ENCODE data around the gene SLC4A2. TPM values are rescaled to one million over a fixed set of nuclear protein-coding genes. Genes with fewer than 3 reads are reported as not detected.
A peak's percentile ranks its signal among the peaks of the same experiment; 100 is the strongest.

SLC4A2 gene
- total and polyA plus RNA-seq, 7 donors: 26.5 to 39.8 (median 32.0) TPM

DNA sequence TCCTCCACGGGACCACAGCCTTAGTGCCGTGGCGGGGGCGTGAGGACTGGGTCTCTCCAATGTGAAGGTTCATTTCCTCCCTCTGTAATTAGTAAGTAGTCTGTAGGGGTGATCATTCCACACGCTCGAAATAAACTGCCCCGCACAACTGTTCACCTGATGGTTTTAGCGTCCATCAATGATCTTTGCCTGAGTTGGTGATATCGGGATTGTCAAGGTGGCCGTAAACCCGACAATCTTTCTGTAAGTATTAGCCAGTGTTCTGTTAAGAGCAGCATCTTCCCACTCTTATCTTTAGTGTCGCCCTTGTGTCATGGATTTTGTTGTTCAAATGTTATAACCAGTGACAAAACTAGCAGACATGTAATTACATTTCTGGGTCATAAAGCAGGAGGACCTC, 44.6 kb downstream of the SLC4A2 start:
- 82 to 88% (median 88%) methylated on average over 12 of the region's 12 CpGs for WGBS, 3 donors
- ATAC-seq: no peak
- H3K36me3 ChIP-seq (ENCODE audit: insufficient read depth in 1 of 2, low read depth in 1 of 2): peaks cover 0 to 8% of the 10 kb centered on the region in 2 donors
- H3K4me3 ChIP-seq: no peak overlapping the region
- no peak for DNase-seq
- no peaks in the 10 kb centered on the region for H3K9me3 ChIP-seq
- no peaks in the 10 kb centered on the region for H3K4me1 ChIP-seq
- intact Hi-C loops (cut with DNase I): no loop called here
- TF ChIP-seq, protein P1, sequence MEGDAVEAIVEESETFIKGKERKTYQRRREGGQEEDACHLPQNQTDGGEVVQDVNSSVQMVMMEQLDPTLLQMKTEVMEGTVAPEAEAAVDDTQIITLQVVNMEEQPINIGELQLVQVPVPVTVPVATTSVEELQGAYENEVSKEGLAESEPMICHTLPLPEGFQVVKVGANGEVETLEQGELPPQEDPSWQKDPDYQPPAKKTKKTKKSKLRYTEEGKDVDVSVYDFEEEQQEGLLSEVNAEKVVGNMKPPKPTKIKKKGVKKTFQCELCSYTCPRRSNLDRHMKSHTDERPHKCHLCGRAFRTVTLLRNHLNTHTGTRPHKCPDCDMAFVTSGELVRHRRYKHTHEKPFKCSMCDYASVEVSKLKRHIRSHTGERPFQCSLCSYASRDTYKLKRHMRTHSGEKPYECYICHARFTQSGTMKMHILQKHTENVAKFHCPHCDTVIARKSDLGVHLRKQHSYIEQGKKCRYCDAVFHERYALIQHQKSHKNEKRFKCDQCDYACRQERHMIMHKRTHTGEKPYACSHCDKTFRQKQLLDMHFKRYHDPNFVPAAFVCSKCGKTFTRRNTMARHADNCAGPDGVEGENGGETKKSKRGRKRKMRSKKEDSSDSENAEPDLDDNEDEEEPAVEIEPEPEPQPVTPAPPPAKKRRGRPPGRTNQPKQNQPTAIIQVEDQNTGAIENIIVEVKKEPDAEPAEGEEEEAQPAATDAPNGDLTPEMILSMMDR (IDR thresholded peaks at IDR 0.05): no peak
- no peak overlapping the region for H3K27ac ChIP-seq
- no peaks in the 10 kb centered on the region for H3K27me3 ChIP-seq (ENCODE audit: insufficient read depth in 3 of 3, low read length in 2 of 3)

DNA sequence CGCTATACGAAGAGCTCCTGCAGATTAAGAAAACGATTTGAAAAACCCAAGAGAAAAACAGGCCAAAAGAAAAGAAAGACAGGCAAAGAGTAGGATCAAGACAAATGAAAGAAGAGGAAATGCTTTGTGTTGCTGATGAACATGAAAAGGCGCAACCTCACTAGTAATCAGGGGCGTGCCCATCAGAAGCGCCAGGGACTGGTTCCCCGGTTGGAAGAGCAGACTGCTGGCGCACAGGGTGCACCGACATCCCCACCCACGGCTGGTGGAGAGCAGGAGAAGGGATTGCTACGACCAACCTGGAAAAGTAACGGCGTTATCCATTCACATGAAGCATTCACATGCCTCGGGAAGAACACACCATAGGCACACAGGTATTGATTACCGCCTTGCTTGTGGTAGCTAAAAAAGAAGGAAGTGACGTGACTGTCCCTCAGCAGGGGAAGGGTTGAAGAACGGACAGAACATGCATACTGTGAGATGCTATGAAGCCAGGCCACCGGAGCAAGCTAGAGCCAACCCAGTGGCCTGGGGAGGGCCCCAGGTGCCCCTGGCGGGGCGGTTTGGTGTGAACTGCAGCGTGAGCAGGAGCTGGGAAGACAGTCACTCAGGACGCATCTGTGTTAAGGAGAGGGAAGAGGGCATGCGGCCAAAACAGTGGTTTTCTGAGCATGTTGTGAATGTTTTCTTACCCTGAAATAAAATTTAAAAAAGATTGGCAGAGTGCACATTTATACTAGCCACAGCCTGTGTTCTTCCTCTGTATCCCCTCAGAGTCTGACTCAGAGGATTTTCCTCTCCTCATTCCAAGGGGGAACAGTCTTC, 45.2 kb downstream of the SLC4A2 start:
- no peaks in the 10 kb centered on the region for H3K27me3 ChIP-seq (ENCODE audit: insufficient read depth in 3 of 3, low read length in 2 of 3)
- peaks cover 0 to 8% of the 10 kb centered on the region in 2 donors for H3K36me3 ChIP-seq (ENCODE audit: insufficient read depth in 1 of 2, low read depth in 1 of 2)
- TF ChIP-seq, protein P1 (IDR thresholded peaks at IDR 0.05): no peak
- ATAC-seq (no peak), DNase-seq (no peak)
- no peaks in the 10 kb centered on the region for H3K9me3 ChIP-seq
- H3K27ac ChIP-seq: no peak overlapping the region
- H3K4me1 ChIP-seq: no peaks in the 10 kb centered on the region
- WGBS, 3 donors: 77 to 82% (median 79%) methylated on average over 23 of the region's 23 CpGs
- no peak overlapping the region for H3K4me3 ChIP-seq
- intact Hi-C loops (cut with DNase I): no loop called here

DNA sequence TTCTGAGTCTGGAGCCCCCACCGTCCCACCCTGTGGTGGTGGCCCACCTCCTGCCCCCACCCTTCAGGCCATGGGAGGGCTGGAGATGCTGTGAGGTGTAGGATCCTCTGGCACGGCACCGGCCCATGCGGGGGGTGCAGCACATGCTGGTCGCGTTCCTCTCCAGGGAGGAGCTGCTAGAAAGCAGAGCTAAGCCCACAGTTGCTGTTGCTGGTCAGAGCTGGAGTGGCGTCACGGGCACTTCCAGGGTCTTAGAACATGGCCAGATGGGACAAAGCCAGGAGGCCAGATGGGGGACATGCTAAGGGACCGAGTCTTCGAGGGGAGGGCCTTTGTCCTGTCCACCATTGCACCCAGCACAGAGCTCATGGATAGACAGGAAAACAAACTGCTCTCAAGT, 48.5 kb downstream of the SLC4A2 start:
- DNase-seq (peak in 1 of 2 donors; percentile 12), ATAC-seq (no peak)
- Histone ChIP-seq H3K27me3 (ENCODE audit: insufficient read depth in 3 of 3, low read length in 2 of 3) (no peaks in the 10 kb centered on the region), H3K36me3 (ENCODE audit: insufficient read depth in 1 of 2, low read depth in 1 of 2) (peaks cover 0 to 8% of the 10 kb centered on the region in 2 donors), H3K4me3 (no peak overlapping the region), H3K9me3 (no peaks in the 10 kb centered on the region), H3K27ac (no peak overlapping the region), H3K4me1 (no peaks in the 10 kb centered on the region)
- intact Hi-C loops (cut with DNase I): no loop called here
- 61 to 76% (median 64%) methylated on average over 10 of the region's 10 CpGs for WGBS, 3 donors
- TF ChIP-seq, protein P1 (IDR thresholded peaks at IDR 0.05): no peak

DNA sequence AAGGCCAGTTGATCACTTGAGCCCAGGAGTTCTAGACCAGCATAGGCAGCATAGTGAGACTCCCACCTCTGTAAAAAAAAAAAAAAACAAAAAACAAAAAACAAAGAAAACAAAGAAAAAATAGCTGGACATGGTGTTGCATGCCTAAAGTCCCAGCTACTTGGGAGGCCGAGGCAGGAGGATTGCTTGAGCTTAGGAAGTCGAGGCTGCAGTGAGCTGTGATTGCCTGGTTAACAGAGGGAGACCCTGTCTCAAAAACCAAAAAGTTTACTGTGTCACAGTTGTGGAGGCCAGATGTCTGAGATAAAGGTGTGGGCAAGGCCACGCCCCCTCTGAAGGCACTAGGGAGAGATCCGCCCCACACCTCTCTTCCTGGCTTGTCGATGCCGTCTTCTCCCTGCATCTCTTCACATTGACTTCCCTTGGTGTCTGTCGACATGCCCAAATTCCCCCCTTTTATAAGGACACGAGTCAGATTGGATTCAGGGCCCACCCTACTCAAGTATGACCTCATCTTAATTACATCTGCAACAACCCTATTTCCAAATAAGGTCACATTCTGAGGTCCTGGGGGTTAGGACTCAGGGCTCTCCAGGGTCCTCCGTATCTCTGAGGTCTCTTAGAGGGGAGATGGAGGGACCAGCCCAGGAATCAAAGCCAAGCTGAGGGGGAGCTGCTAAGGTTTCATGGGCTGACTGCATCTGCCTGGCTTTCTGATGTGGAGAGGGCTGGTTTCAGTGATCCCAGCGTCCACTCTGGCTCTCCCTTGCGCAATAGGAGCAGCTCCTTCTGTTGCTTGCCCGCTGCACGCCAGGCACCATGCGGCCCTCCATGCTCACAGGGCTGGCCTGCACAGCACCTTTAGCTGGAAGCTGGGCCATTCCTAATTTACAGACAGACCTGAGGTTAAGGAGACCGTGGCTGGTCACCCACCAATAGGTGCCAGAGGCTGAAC, 50.0 kb downstream of the SLC4A2 start:
- Histone ChIP-seq H3K27ac (no peak overlapping the region), H3K4me3 (no peak overlapping the region), H3K4me1 (no peaks in the 10 kb centered on the region), H3K27me3 (ENCODE audit: insufficient read depth in 3 of 3, low read length in 2 of 3) (no peaks in the 10 kb centered on the region), H3K9me3 (no peaks in the 10 kb centered on the region), H3K36me3 (ENCODE audit: insufficient read depth in 1 of 2, low read depth in 1 of 2) (peaks cover 0 to 8% of the 10 kb centered on the region in 2 donors)
- DNase-seq (peak in 1 of 2 donors; percentile 57), ATAC-seq (peak in 1 of 4 donors; percentile 31)
- TF ChIP-seq, protein P1 (IDR thresholded peaks at IDR 0.05): no peak
- WGBS, 3 donors: 65 to 75% (median 71%) methylated on average over 15 of the region's 15 CpGs
- intact Hi-C loops (cut with DNase I): loop anchor here (2.0 to 5.0 kb wide), 5 partner anchors 21 to 212 kb away; partner anchors contain the start of gene ABCB8 (in 1 of the 2)

Data from psoas muscle (tissue), 8 donors.